ENCODE results near the gene LRRC4C. TPM values are rescaled to one million over a fixed set of nuclear protein-coding genes. Genes with fewer than 3 reads are reported as not detected.
A peak's percentile ranks its signal among the peaks of the same experiment; 100 is the strongest.

Gene LRRC4C
- polyA plus RNA-seq, 4 donors: 1.4 to 1.6 TPM; not detected in 2

DNA sequence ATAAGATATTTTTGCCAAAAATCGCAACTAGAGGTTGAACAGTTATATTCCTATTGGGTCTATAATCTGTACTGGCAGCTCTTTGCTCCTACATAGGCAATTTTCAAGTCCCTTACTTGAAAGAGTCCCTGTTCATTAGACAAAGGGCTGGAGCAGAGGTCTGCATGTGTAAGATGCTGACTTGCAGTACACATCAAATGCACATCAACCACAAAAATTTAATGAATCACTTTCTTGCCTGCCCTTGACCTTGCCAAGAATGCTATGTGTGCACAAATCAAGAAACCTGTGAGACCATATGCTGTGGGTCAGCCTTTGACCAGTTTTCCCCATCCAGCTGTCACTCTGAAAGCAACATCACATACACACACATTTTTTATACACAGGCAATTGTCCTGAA lies 661.5 kb downstream of the LRRC4C start:
- H3K9me3 ChIP-seq (ENCODE audit: control insufficient read depth in 2 of 2, insufficient read depth in 1 of 2, low read depth in 1 of 2, low read length in 1 of 2): no peaks in the 10 kb centered on the region

DNA sequence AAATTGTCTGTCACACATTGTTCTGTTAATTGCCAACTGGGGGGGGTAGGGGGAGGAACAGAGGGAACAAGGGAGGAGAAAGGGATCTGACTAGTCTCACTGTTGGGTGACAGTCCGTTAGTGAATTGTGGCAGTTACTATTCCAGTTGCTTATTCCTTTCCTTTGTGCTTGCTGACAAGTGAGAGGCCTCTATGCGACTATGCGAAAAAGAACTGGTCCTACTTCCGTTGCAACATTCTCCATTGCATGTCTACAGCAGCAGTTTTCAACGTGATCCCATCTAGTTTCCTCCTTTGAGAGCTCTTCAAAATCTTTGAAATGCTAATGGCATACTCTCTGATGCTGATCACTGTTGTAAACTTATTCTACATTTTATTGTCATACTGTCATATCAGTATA lies 672.2 kb downstream of the LRRC4C start:
- no peak overlapping the region for H3K27ac ChIP-seq (ENCODE audit: low read depth in 1 of 3, low read length in 2 of 3)
- FAIRE-seq (no peak), DNase-seq (no peak)
- no peaks in the 10 kb centered on the region for H3K36me3 ChIP-seq (ENCODE audit: control insufficient read depth in 3 of 3, insufficient read depth in 2 of 3, low read depth in 1 of 3, low read length in 3 of 3)
- 47 to 50% (median 49%) methylated on average over 5 of the region's 5 CpGs for WGBS, 3 donors
- H3K4me3 ChIP-seq (ENCODE audit: low read depth in 1 of 3, low read length in 3 of 3): no peak overlapping the region
- no peaks in the 10 kb centered on the region for H3K4me1 ChIP-seq (ENCODE audit: control insufficient read depth in 3 of 3, insufficient read depth in 2 of 3, low read depth in 1 of 3, low read length in 2 of 3)
- no peaks in the 10 kb centered on the region for H3K9me3 ChIP-seq (ENCODE audit: control insufficient read depth in 2 of 2, insufficient read depth in 1 of 2, low read depth in 1 of 2, low read length in 1 of 2)
- H3K27me3 ChIP-seq (ENCODE audit: control insufficient read depth in 3 of 3, insufficient read depth in 3 of 3, low read length in 3 of 3): no peaks in the 10 kb centered on the region

More for the DNA sequence above, 661.5 kb downstream of the LRRC4C start:
- Histone ChIP-seq H3K4me1 (ENCODE audit: control insufficient read depth in 3 of 3, insufficient read depth in 2 of 3, low read depth in 1 of 3, low read length in 2 of 3) (no peaks in the 10 kb centered on the region), H3K36me3 (ENCODE audit: control insufficient read depth in 3 of 3, insufficient read depth in 2 of 3, low read depth in 1 of 3, low read length in 3 of 3) (no peaks in the 10 kb centered on the region), H3K4me3 (ENCODE audit: low read depth in 1 of 3, low read length in 3 of 3) (no peak overlapping the region), H3K27ac (ENCODE audit: low read depth in 1 of 3, low read length in 2 of 3) (no peak overlapping the region), H3K27me3 (ENCODE audit: control insufficient read depth in 3 of 3, insufficient read depth in 3 of 3, low read length in 3 of 3) (no peaks in the 10 kb centered on the region)
- WGBS, 3 donors: 72 to 90% (median 79%) methylated on average over 1 of the region's 1 CpG
- FAIRE-seq (no peak), DNase-seq (no peak)

DNA sequence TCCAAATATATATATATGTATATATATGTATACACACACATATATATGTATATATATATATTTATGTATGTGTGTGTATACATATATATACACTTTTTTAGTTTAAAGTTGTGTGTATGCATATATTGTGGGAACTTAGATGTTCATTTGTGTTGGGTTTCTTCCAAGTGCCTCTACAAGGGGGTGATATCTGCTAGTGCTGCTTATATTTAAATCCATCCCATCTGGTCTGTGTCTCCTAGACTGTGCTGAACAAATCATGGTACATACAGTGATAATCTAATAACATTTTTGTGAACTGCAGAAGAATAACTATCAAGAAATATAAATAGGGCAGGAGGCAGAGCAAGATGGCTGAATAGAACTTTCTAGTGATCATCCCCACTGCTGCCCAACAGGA lies 696.4 kb downstream of the LRRC4C start:
- H3K27ac ChIP-seq (ENCODE audit: low read depth in 1 of 3, low read length in 2 of 3): no peak overlapping the region
- H3K4me1 ChIP-seq (ENCODE audit: control insufficient read depth in 3 of 3, insufficient read depth in 2 of 3, low read depth in 1 of 3, low read length in 2 of 3): no peaks in the 10 kb centered on the region
- no peaks in the 10 kb centered on the region for H3K27me3 ChIP-seq (ENCODE audit: control insufficient read depth in 3 of 3, insufficient read depth in 3 of 3, low read length in 3 of 3)
- H3K36me3 ChIP-seq (ENCODE audit: control insufficient read depth in 3 of 3, insufficient read depth in 2 of 3, low read depth in 1 of 3, low read length in 3 of 3): no peaks in the 10 kb centered on the region
- no peak for DNase-seq
- H3K9me3 ChIP-seq (ENCODE audit: control insufficient read depth in 2 of 2, insufficient read depth in 1 of 2, low read depth in 1 of 2, low read length in 1 of 2): no peaks in the 10 kb centered on the region
- no peak overlapping the region for H3K4me3 ChIP-seq (ENCODE audit: low read depth in 1 of 3, low read length in 3 of 3)
- no peak for FAIRE-seq

DNA sequence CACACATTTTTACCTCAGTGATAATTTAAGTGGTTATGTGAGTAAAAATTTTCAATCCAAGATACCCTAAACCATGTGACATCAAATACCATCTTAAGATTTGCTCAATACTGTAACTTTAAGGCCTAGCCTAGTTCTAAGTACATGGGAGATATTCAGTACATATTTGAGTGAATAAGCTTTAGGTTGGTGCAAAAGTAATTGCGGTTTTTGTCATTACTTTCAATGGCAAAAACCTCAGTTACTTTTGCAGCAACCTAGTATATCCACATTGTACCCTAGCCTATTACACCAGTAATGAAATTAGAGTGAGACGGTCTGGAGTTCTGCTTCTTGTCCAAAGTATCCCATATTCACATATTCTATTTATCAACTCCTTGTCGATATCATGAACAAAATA lies 700.1 kb downstream of the LRRC4C start:
- DNase-seq (no peak), FAIRE-seq (no peak)
- H3K36me3 ChIP-seq (ENCODE audit: control insufficient read depth in 3 of 3, insufficient read depth in 2 of 3, low read depth in 1 of 3, low read length in 3 of 3): no peaks in the 10 kb centered on the region
- H3K9me3 ChIP-seq (ENCODE audit: control insufficient read depth in 2 of 2, insufficient read depth in 1 of 2, low read depth in 1 of 2, low read length in 1 of 2): peaks cover under 1% of the 10 kb centered on the region in 2 donors
- H3K27ac ChIP-seq (ENCODE audit: low read depth in 1 of 3, low read length in 2 of 3): no peak overlapping the region
- no peaks in the 10 kb centered on the region for H3K27me3 ChIP-seq (ENCODE audit: control insufficient read depth in 3 of 3, insufficient read depth in 3 of 3, low read length in 3 of 3)
- no peak overlapping the region for H3K4me3 ChIP-seq (ENCODE audit: low read depth in 1 of 3, low read length in 3 of 3)
- H3K4me1 ChIP-seq (ENCODE audit: control insufficient read depth in 3 of 3, insufficient read depth in 2 of 3, low read depth in 1 of 3, low read length in 2 of 3): no peaks in the 10 kb centered on the region
- 82 to 91% (median 85%) methylated on average over 3 of the region's 3 CpGs for WGBS, 3 donors

- Histone ChIP-seq H3K27me3 (ENCODE audit: control insufficient read depth in 3 of 3, insufficient read depth in 3 of 3, low read length in 3 of 3) (no peaks in the 10 kb centered on the region), H3K4me1 (ENCODE audit: control insufficient read depth in 3 of 3, insufficient read depth in 2 of 3, low read depth in 1 of 3, low read length in 2 of 3) (no peaks in the 10 kb centered on the region), H3K9me3 (ENCODE audit: control insufficient read depth in 2 of 2, insufficient read depth in 1 of 2, low read depth in 1 of 2, low read length in 1 of 2) (peaks cover 1 to 2% of the 10 kb centered on the region in 2 donors), H3K36me3 (ENCODE audit: control insufficient read depth in 3 of 3, insufficient read depth in 2 of 3, low read depth in 1 of 3, low read length in 3 of 3) (no peaks in the 10 kb centered on the region), H3K27ac (ENCODE audit: low read depth in 1 of 3, low read length in 2 of 3) (no peak overlapping the region), H3K4me3 (ENCODE audit: low read depth in 1 of 3, low read length in 3 of 3) (no peak overlapping the region)
- FAIRE-seq (no peak), DNase-seq (no peak)
- WGBS, 3 donors: 73 to 86% (median 77%) methylated on average over 2 of the region's 2 CpGs
These were observed 705.2 kb downstream of the LRRC4C start for GRCh38 chr11:40754297-40754696.

- no peak for FAIRE-seq
- DNase-seq: no peak
- Histone ChIP-seq H3K4me3 (ENCODE audit: low read depth in 1 of 3, low read length in 3 of 3) (no peak overlapping the region), H3K27ac (ENCODE audit: low read depth in 1 of 3, low read length in 2 of 3) (no peak overlapping the region), H3K27me3 (ENCODE audit: control insufficient read depth in 3 of 3, insufficient read depth in 3 of 3, low read length in 3 of 3) (no peaks in the 10 kb centered on the region), H3K9me3 (ENCODE audit: control insufficient read depth in 2 of 2, insufficient read depth in 1 of 2, low read depth in 1 of 2, low read length in 1 of 2) (peaks cover 0 to 12% of the 10 kb centered on the region in 2 donors), H3K36me3 (ENCODE audit: control insufficient read depth in 3 of 3, insufficient read depth in 2 of 3, low read depth in 1 of 3, low read length in 3 of 3) (no peaks in the 10 kb centered on the region), H3K4me1 (ENCODE audit: control insufficient read depth in 3 of 3, insufficient read depth in 2 of 3, low read depth in 1 of 3, low read length in 2 of 3) (no peaks in the 10 kb centered on the region)
- 52 to 74% (median 53%) methylated on average over 4 of the region's 4 CpGs for WGBS, 3 donors
These were observed 713.2 kb downstream of the LRRC4C start for GRCh38 chr11:40746282-40746681.

DNA sequence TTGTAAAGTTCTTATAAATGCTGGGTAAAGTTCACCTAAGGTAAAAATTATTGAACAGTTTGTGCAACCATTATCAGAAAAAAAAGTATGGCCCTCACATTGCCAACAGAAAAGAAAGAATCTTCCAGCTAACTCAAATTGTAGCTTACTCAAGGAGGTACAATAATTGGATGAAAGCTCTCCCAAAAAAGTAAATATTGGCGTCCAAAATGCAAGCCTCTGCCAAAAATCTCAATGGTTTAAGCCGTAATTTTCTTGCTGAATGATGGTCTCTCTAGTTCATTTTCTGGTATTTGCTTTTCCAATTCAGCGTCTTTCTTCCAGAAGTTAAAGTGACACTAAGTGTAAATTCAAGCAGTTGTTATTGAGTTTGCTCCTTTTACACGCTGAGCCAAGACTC lies 727.3 kb downstream of the LRRC4C start:
- whole genome bisulfite sequencing, 3 donors: 53 to 69% (median 63%) methylated on average over 4 of the region's 4 CpGs
- Histone ChIP-seq H3K27me3 (ENCODE audit: control insufficient read depth in 3 of 3, insufficient read depth in 3 of 3, low read length in 3 of 3) (no peaks in the 10 kb centered on the region), H3K4me1 (ENCODE audit: control insufficient read depth in 3 of 3, insufficient read depth in 2 of 3, low read depth in 1 of 3, low read length in 2 of 3) (no peaks in the 10 kb centered on the region), H3K36me3 (ENCODE audit: control insufficient read depth in 3 of 3, insufficient read depth in 2 of 3, low read depth in 1 of 3, low read length in 3 of 3) (no peaks in the 10 kb centered on the region), H3K27ac (ENCODE audit: low read depth in 1 of 3, low read length in 2 of 3) (no peak overlapping the region), H3K9me3 (ENCODE audit: control insufficient read depth in 2 of 2, insufficient read depth in 1 of 2, low read depth in 1 of 2, low read length in 1 of 2) (no peaks in the 10 kb centered on the region), H3K4me3 (ENCODE audit: low read depth in 1 of 3, low read length in 3 of 3) (no peak overlapping the region)
- DNase-seq: peak in 1 of 2 donors; percentile 1
- no peak for FAIRE-seq

GRCh38 chr11:40722179-40722795 lies 737.2 kb downstream of the LRRC4C start:
- Histone ChIP-seq H3K27me3 (ENCODE audit: control insufficient read depth in 3 of 3, insufficient read depth in 3 of 3, low read length in 3 of 3) (no peaks in the 10 kb centered on the region), H3K27ac (ENCODE audit: low read depth in 1 of 3, low read length in 2 of 3) (no peak overlapping the region), H3K9me3 (ENCODE audit: control insufficient read depth in 2 of 2, insufficient read depth in 1 of 2, low read depth in 1 of 2, low read length in 1 of 2) (no peaks in the 10 kb centered on the region), H3K4me3 (ENCODE audit: low read depth in 1 of 3, low read length in 3 of 3) (no peak overlapping the region), H3K36me3 (ENCODE audit: control insufficient read depth in 3 of 3, insufficient read depth in 2 of 3, low read depth in 1 of 3, low read length in 3 of 3) (no peaks in the 10 kb centered on the region), H3K4me1 (ENCODE audit: control insufficient read depth in 3 of 3, insufficient read depth in 2 of 3, low read depth in 1 of 3, low read length in 2 of 3) (no peaks in the 10 kb centered on the region)
- WGBS, 3 donors: 21 to 37% (median 33%) methylated on average over 10 of the region's 10 CpGs
- DNase-seq (peak; percentile 6 to 19), FAIRE-seq (no peak)

All from small intestine (tissue), 7 donors.